ENCODE measurements around the gene WNK1. TPM values are rescaled to one million over a fixed set of nuclear protein-coding genes. Genes with fewer than 3 reads are reported as not detected.

Gene WNK1
- total and polyA plus RNA-seq, 2 donors, result 71.0 to 155 TPM

DNA sequence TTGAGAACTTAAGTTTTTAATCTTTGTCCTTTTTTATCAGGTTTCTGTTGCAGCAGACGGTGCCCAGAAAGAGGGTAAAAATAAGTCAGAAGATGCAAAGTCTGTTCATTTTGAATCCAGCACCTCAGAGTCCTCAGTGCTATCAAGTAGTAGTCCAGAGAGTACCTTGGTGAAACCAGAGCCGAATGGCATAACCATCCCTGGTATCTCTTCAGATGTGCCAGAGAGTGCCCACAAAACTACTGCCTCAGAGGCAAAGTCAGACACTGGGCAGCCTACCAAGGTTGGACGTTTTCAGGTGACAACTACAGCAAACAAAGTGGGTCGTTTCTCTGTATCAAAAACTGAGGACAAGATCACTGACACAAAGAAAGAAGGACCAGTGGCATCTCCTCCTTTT is 143.7 kb downstream of the WNK1 start:
- H3K27ac ChIP-seq (ENCODE audit: low read depth), result no peak overlapping the region

DNA sequence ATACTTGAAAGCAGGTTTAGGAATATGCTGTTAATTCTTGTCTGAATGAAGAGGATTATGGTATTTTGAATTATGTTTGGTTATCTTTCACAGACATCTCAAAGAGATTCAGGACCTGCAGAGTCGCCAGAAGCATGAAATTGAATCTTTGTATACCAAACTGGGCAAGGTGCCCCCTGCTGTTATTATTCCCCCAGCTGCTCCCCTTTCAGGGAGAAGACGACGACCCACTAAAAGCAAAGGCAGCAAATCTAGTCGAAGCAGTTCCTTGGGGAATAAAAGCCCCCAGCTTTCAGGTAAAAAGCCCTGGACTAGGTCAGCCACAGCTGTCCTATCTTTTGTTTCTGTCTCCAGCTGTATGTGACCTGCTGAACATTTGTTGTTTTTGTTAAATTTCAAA is 145.0 kb downstream of the WNK1 start:
- H3K4me3 ChIP-seq (ENCODE audit: low read depth, low read length), result no peak overlapping the region
- DNase-seq (ENCODE audit: extremely low spot score), result no peak
- peak overlapping the region; percentile 32 for H3K27ac ChIP-seq (ENCODE audit: low read depth)
- 72% methylated on average over 4 of the region's 4 CpGs for WGBS
- no peaks in the 10 kb centered on the region for H3K4me1 ChIP-seq (ENCODE audit: insufficient read depth)
- H3K36me3 ChIP-seq (ENCODE audit: insufficient read depth), result peaks cover 6% of the 10 kb centered on the region

More for the DNA sequence above, 143.7 kb downstream of the WNK1 start:
- peaks cover 4% of the 10 kb centered on the region for H3K36me3 ChIP-seq (ENCODE audit: insufficient read depth)
- DNase-seq (ENCODE audit: extremely low spot score), result no peak
- no peak overlapping the region for H3K4me3 ChIP-seq (ENCODE audit: low read depth, low read length)
- no peaks in the 10 kb centered on the region for H3K4me1 ChIP-seq (ENCODE audit: insufficient read depth)
- 74% methylated on average over 4 of the region's 4 CpGs for WGBS

DNA sequence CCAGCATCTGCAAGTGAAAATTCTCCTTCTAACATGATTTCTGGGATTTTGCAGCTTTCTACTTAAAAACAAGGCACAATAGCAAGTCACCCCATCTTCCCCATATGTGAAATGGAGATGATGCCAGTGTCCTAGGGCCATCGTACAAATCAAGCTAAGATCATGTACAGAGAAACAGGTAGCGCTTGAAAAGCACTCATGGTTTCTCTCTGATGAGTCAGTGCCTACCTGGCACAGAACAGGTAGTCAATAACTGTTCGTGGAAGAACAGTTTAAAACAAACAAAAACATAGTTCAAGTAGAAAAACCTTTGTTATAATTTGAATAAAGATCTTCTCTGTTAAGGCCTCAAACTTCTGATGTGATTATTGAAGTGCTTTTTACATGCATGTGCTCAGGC is 150.2 kb downstream of the WNK1 start:
- Histone ChIP-seq H3K4me1 (ENCODE audit: insufficient read depth) (no peaks in the 10 kb centered on the region), H3K4me3 (ENCODE audit: low read depth, low read length) (no peak overlapping the region), H3K27ac (ENCODE audit: low read depth) (no peak overlapping the region), H3K36me3 (ENCODE audit: insufficient read depth) (peaks cover 5% of the 10 kb centered on the region)
- 82% methylated on average over 3 of the region's 3 CpGs for WGBS
- no peak for DNase-seq (ENCODE audit: extremely low spot score)

DNA sequence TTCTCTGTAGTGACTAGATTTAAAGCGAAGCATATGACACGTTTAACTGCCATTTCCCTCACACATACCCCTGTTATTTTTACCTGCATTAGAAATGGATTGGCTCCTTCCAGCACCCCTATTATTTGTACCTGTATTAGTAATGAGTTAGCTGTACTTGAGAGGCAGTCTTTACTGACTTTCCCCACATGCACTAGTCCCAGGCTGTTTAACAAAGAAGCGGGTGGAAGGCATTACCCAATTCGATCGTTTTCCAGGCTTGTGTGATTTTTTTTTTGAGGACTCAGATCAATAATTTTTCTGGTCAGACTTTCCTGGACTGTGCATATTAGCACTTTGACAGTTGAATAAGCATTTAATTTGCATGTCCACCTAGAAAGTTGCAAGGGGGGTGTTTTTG is 150.7 kb downstream of the WNK1 start:
- WGBS, result 72% methylated on average over 5 of the region's 5 CpGs
- DNase-seq (ENCODE audit: extremely low spot score), result no peak
- no peak overlapping the region for H3K27ac ChIP-seq (ENCODE audit: low read depth)
- no peaks in the 10 kb centered on the region for H3K4me1 ChIP-seq (ENCODE audit: insufficient read depth)
- peaks cover 5% of the 10 kb centered on the region for H3K36me3 ChIP-seq (ENCODE audit: insufficient read depth)
- no peak overlapping the region for H3K4me3 ChIP-seq (ENCODE audit: low read depth, low read length)

DNA sequence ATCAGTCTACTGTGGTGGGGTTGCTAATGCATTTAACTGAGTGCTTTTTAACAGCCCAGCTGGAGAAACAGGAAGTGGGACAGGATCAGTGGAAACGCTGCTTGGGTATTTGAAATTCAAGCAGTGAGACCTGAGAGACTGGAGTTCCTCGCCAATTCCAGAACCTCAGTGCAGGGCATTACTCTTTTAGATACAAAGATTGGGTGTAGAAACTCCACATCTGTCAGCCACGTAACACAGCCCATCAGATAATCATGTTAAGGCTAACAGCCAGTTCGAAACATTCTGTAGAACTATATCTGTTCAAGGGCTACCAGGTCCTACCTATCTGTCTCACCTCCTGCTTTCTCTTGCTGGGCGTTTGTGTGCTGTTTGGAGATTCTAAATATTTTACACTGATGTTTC is 151.6 kb downstream of the WNK1 start:
- Histone ChIP-seq H3K27ac (ENCODE audit: low read depth) (no peak overlapping the region), H3K36me3 (ENCODE audit: insufficient read depth) (peaks cover 6% of the 10 kb centered on the region), H3K4me3 (ENCODE audit: low read depth, low read length) (no peak overlapping the region), H3K4me1 (ENCODE audit: insufficient read depth) (no peaks in the 10 kb centered on the region)
- DNase-seq (ENCODE audit: extremely low spot score), result peak; percentile 14
- WGBS, result 65% methylated on average over 5 of the region's 5 CpGs

DNA sequence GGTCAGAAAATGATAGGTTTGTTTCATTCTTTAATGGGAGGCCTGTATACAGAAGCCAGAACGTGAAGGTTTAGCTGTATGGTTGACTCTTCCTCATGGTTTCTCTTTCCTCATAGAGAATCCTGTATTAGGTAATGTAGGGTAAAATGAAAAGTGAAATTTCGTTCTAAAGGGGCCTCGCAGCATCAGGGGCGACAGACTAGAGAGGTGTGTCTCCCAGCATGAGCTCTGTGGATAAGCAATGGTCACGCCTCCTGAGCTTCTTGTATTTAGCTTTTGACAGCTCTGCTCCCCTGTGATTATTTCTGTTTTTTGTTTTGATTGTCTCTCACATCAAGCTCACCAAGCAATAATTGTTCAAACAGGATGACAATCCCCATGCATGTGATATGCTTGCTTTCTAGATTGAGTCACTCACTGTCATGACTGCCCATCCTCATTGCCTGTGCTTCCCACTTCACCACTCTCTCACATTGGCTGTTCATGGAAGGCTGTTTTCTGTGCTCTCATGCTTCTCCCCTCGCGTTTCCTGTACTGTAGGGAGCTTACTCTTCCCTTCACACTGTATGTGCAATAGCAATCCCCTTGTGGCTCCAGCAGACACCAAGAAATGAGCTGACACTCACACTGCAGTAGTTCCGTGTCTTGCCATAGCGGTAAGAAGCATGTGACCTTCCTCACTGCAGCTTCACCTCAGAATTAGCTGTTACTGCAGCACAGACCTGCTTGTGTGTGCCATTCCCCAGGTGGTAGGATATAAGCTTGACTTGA is 153.1 kb downstream of the WNK1 start:
- 89% methylated on average over 9 of the region's 9 CpGs for WGBS
- peaks cover 8% of the 10 kb centered on the region for H3K36me3 ChIP-seq (ENCODE audit: insufficient read depth)
- no peak overlapping the region for H3K4me3 ChIP-seq (ENCODE audit: low read depth, low read length)
- DNase-seq (ENCODE audit: extremely low spot score), result no peak
- H3K27ac ChIP-seq (ENCODE audit: low read depth), result no peak overlapping the region
- no peaks in the 10 kb centered on the region for H3K4me1 ChIP-seq (ENCODE audit: insufficient read depth)

DNA sequence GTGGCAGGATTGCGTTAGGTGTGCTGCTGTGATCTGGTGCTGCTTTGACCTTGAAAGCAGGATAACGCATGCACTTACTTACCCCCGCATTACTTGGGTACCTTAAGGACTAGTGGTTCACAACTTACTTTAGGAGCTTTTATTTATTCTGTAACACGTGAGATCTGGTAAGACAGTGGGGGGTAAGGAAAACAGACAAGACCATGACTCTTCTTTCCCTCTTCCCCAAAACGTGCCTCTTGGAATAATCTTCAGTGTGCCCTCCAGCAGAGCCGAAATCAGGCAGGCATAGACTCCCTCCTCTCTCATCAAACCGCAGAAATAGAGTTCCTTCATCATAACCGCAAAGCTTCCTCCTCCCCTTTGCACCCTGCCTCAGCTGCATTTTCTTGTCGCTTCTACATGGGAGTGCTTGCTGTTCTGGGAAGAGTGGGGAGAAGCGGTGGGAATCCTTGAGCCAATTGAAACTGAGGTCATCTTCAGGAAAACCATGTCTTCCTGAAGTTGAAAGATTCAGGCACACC is 153.7 kb downstream of the WNK1 start:
- Histone ChIP-seq H3K4me3 (ENCODE audit: low read depth, low read length) (no peak overlapping the region), H3K36me3 (ENCODE audit: insufficient read depth) (peaks cover 8% of the 10 kb centered on the region), H3K4me1 (ENCODE audit: insufficient read depth) (no peaks in the 10 kb centered on the region), H3K27ac (ENCODE audit: low read depth) (no peak overlapping the region)
- 90% methylated on average over 10 of the region's 10 CpGs for WGBS
- DNase-seq (ENCODE audit: extremely low spot score), result no peak

DNA sequence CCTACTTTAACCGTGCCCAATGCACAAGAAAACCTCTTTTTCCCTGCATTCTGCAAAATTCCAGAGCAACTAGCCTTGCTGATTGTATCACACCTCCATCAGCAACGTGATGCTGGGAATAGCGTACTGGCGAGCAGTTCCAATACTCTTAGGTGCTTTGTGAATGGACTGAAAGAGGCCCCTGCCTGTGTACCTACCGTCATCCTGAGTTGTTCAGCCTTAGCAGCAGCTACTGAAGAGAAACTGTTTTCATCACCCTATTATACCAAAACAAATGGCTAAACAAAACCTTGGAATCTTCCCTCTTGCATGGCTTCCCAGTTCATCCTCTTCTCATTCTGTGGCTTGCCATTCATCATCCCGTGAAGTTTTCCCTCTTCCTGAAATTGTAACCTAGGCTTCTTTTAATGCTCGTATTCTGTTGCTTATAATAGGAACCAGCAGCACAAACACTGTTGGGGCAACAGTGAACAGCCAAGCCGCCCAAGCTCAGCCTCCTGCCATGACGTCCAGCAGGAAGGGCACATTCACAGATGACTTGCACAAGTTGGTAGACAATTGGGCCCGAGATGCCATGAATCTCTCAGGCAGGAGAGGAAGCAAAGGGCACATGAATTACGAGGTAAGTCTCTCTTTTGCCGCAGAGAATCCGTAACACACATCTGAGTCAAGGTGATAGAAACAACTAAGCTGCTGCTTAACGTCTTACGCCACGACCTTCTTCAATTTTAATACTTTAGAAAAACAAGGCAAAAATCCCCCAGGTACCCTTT is 155.2 kb downstream of the WNK1 start:
- H3K27ac ChIP-seq (ENCODE audit: low read depth), result no peak overlapping the region
- no peaks in the 10 kb centered on the region for H3K4me1 ChIP-seq (ENCODE audit: insufficient read depth)
- peaks cover 6% of the 10 kb centered on the region for H3K36me3 ChIP-seq (ENCODE audit: insufficient read depth)
- 80% methylated on average over 16 of the region's 16 CpGs for WGBS
- no peak overlapping the region for H3K4me3 ChIP-seq (ENCODE audit: low read depth, low read length)
- DNase-seq (ENCODE audit: extremely low spot score), result no peak

DNA sequence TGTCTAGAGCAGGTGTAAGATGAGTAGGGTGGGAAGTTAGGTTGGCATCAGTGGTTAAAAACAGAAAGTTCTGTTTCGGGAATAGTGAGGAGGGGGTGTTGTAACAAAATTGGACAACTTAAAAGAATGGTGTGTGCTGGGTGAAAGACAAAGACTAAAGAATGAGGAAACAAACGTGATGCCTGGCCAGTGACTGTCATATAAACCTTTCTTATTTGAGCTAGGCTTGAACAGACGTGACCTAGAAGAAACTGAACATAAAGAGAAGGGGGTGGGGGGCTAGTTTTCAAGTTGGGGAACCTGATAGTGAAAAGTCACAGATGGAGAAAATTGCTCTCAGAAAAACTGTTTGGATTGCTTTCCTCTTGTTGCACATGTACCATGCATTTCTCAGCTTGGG is 157.5 kb downstream of the WNK1 start:
- WGBS, result 71% methylated on average over 3 of the region's 3 CpGs
- peaks cover 6% of the 10 kb centered on the region for H3K36me3 ChIP-seq (ENCODE audit: insufficient read depth)
- H3K4me1 ChIP-seq (ENCODE audit: insufficient read depth), result no peaks in the 10 kb centered on the region
- no peak overlapping the region for H3K27ac ChIP-seq (ENCODE audit: low read depth)
- H3K4me3 ChIP-seq (ENCODE audit: low read depth, low read length), result no peak overlapping the region
- no peak for DNase-seq (ENCODE audit: extremely low spot score)

DNA sequence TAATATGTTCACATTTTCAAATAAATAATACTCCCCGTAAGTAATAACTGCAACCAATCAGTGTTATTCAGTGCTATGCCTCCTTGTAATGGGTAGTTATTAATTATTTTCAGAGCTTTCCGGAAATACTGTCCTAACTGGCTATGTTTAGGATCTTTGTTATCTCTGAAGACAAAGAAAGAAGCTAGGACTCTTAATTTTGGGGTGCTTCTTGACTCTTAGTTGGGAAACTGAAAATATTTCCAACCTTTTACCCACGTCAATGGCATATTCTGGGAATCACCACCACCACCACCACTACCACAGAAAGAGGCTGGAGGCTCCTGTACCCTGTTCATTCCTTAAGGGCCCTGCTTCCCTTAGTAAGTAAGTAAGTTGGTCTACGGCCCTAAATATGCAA is 158.0 kb downstream of the WNK1 start:
- WGBS, result 81% methylated on average over 4 of the region's 4 CpGs
- Histone ChIP-seq H3K27ac (ENCODE audit: low read depth) (no peak overlapping the region), H3K4me3 (ENCODE audit: low read depth, low read length) (no peak overlapping the region), H3K36me3 (ENCODE audit: insufficient read depth) (peaks cover 4% of the 10 kb centered on the region), H3K4me1 (ENCODE audit: insufficient read depth) (no peaks in the 10 kb centered on the region)
- no peak for DNase-seq (ENCODE audit: extremely low spot score)

DNA sequence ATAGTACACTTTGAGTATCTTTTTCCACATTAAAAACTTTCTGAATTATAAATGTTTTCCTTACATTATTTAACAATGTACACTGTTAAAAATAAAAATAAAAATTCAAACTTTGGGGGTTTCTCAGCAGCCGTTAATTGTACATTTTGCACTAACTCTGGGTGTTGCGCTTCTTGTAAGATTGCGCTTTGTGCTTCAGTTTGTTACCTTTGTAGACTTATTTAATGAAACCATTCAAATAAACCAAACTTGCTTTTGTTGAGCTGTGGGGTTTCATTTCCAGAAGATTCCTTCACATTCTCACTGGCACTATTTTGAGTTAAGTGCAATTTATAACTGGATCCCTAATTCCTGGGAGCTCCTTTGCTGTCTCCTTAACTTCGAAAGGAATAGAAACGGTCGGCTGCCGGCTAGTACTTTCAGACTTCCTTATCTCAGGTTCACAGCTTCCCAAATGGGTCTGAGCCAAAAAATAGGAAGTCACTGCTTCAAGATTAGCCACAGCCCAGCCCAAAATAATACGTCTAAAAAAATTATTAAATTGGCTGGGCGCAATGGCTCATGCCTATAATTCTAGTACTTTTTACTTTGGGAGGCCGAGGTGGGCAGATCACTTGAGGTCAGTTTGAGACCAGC is 158.9 kb downstream of the WNK1 start:
- 62% methylated on average over 10 of the region's 10 CpGs for WGBS
- Histone ChIP-seq H3K4me1 (ENCODE audit: insufficient read depth) (no peaks in the 10 kb centered on the region), H3K27ac (ENCODE audit: low read depth) (no peak overlapping the region), H3K36me3 (ENCODE audit: insufficient read depth) (peaks cover 7% of the 10 kb centered on the region), H3K4me3 (ENCODE audit: low read depth, low read length) (no peak overlapping the region)
- DNase-seq (ENCODE audit: extremely low spot score), result no peak

DNA sequence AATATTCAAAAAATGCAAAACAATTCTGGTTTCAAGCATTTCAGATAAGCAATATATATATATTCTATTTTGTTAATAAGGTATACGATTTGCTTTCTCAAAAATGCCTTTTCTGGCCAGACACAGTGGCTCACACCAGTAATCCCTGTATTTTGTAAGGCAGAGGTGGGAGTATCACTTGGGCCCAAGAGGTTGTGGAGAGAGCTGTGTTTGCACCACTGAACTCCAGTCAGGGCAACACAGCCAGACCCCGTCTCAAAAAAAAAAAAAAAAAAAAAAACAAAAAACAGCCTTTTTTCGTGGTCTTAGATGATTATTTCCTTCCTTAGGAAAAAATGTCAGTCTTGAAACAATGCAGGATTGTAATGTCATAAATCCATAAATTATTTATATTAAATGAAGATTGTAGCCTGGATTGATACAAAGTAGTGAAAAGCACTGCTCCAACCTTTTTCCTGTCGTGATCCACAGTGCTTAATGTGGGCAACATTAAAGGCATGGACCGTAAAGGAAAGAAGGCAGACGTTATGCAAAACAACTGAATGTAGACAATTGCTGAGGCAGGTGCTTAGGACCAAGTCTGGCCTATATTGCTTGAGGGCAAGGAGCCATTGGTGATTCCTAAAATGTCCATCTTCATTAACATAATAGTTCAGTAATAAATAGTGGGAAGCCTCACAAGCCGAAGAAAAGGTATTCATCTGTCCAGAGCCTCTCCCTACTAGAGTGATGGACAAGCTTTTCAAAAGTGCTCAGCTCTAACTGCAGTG is 160.3 kb downstream of the WNK1 start:
- no peak overlapping the region for H3K27ac ChIP-seq (ENCODE audit: low read depth)
- WGBS, result 75% methylated on average over 7 of the region's 7 CpGs

More for the DNA sequence above, 160.3 kb downstream of the WNK1 start:
- Histone ChIP-seq H3K4me1 (ENCODE audit: insufficient read depth) (no peaks in the 10 kb centered on the region), H3K4me3 (ENCODE audit: low read depth, low read length) (no peak overlapping the region), H3K36me3 (ENCODE audit: insufficient read depth) (peaks cover 7% of the 10 kb centered on the region)
- DNase-seq (ENCODE audit: extremely low spot score), result no peak
